Measurements from ENCODE around the gene TDRD12. TPM values are rescaled to one million over a fixed set of nuclear protein-coding genes. Genes with fewer than 3 reads are reported as not detected.
A peak's percentile ranks its signal among the peaks of the same experiment; 100 is the strongest.

TDRD12 gene
- total and polyA plus RNA-seq, 2 of the 13 experiments (the other 11 are each of a cell fraction or from before 2014, with no cell fraction given), result 0.03 to 0.40 TPM

DNA sequence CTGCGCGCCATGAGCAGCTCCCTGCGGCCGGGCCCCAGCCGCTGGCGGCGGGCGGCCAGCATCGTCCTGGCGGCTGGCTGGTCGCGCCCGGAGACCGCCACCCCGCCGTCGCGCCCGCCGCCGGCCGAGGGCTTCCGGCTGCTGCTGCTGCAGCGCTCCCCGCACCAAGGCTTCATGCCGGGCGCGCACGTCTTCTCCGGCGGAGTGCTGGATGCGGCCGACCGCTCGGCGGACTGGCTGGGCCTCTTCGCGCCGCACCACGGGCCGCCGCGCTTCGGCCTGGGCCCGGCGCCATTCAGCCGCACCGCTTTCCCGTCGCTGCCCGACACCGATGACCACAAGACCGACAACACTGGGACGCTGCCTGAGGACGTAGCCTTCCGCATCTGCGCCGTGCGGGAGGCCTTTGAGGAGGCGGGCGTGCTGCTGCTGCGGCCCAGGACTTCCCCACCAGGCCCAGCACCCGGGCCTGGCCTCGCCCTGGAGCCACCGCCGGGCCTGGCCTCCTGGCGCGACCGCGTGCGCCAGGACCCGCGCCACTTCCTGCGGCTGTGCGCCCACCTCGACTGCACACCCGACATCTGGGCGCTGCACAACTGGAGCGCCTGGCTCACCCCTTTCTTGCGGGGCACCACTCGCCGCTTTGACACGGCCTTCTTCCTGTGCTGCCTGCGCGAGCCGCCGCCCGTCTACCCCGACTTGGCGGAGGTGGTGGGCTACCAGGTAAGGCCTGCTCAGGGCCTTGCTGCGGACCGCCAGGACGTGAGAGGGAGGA, 27.4 kb upstream of the TDRD12 start (continued):
- TF ChIP-seq, protein P1, sequence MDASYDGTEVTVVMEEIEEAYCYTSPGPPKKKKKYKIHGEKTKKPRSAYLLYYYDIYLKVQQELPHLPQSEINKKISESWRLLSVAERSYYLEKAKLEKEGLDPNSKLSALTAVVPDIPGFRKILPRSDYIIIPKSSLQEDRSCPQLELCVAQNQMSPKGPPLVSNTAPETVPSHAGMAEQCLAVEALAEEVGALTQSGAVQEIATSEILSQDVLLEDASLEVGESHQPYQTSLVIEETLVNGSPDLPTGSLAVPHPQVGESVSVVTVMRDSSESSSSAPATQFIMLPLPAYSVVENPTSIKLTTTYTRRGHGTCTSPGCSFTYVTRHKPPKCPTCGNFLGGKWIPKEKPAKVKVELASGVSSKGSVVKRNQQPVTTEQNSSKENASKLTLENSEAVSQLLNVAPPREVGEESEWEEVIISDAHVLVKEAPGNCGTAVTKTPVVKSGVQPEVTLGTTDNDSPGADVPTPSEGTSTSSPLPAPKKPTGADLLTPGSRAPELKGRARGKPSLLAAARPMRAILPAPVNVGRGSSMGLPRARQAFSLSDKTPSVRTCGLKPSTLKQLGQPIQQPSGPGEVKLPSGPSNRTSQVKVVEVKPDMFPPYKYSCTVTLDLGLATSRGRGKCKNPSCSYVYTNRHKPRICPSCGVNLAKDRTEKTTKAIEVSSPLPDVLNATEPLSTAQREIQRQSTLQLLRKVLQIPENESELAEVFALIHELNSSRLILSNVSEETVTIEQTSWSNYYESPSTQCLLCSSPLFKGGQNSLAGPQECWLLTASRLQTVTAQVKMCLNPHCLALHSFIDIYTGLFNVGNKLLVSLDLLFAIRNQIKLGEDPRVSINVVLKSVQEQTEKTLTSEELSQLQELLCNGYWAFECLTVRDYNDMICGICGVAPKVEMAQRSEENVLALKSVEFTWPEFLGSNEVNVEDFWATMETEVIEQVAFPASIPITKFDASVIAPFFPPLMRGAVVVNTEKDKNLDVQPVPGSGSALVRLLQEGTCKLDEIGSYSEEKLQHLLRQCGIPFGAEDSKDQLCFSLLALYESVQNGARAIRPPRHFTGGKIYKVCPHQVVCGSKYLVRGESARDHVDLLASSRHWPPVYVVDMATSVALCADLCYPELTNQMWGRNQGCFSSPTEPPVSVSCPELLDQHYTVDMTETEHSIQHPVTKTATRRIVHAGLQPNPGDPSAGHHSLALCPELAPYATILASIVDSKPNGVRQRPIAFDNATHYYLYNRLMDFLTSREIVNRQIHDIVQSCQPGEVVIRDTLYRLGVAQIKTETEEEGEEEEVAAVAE (CRISPR knock-in tag; IDR thresholded peaks at IDR 0.05; ENCODE audit: borderline replicate concordance), result no peak
- no peak for TF ChIP-seq PATZ1 (CRISPR knock-in tag; IDR thresholded peaks at IDR 0.05)
- 0 out of 2 replicates have a peak, but pooled peaks have one; percentile 29 for TF ChIP-seq BATF2 (CRISPR knock-in tag; IDR thresholded peaks at IDR 0.05)
- TF ChIP-seq ZNF138 (CRISPR knock-in tag; IDR thresholded peaks at IDR 0.05; ENCODE audit: low read depth), result no peak
- TF ChIP-seq, protein P2, sequence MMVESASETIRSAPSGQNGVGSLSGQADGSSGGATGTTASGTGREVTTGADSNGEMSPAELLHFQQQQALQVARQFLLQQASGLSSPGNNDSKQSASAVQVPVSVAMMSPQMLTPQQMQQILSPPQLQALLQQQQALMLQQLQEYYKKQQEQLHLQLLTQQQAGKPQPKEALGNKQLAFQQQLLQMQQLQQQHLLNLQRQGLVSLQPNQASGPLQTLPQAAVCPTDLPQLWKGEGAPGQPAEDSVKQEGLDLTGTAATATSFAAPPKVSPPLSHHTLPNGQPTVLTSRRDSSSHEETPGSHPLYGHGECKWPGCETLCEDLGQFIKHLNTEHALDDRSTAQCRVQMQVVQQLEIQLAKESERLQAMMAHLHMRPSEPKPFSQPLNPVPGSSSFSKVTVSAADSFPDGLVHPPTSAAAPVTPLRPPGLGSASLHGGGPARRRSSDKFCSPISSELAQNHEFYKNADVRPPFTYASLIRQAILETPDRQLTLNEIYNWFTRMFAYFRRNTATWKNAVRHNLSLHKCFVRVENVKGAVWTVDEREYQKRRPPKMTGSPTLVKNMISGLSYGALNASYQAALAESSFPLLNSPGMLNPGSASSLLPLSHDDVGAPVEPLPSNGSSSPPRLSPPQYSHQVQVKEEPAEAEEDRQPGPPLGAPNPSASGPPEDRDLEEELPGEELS (CRISPR knock-in tag; IDR thresholded peaks at IDR 0.05), result no peak
- no peak for TF ChIP-seq MAFF (IDR thresholded peaks at IDR 0.05; ENCODE audit: low read depth, low read length)
- TF ChIP-seq SETDB1 (CRISPR knock-in tag; IDR thresholded peaks at IDR 0.05; ENCODE audit: borderline replicate concordance), result no peak
- TF ChIP-seq ZNF564 (CRISPR knock-in tag; IDR thresholded peaks at IDR 0.05), result peak; percentile 78; the same call in 1 of the 2 replicates
- TF ChIP-seq HNRNPUL1 (IDR thresholded peaks at IDR 0.05; ENCODE audit: low read depth, low read length), result no peak
- TF ChIP-seq, protein P3, sequence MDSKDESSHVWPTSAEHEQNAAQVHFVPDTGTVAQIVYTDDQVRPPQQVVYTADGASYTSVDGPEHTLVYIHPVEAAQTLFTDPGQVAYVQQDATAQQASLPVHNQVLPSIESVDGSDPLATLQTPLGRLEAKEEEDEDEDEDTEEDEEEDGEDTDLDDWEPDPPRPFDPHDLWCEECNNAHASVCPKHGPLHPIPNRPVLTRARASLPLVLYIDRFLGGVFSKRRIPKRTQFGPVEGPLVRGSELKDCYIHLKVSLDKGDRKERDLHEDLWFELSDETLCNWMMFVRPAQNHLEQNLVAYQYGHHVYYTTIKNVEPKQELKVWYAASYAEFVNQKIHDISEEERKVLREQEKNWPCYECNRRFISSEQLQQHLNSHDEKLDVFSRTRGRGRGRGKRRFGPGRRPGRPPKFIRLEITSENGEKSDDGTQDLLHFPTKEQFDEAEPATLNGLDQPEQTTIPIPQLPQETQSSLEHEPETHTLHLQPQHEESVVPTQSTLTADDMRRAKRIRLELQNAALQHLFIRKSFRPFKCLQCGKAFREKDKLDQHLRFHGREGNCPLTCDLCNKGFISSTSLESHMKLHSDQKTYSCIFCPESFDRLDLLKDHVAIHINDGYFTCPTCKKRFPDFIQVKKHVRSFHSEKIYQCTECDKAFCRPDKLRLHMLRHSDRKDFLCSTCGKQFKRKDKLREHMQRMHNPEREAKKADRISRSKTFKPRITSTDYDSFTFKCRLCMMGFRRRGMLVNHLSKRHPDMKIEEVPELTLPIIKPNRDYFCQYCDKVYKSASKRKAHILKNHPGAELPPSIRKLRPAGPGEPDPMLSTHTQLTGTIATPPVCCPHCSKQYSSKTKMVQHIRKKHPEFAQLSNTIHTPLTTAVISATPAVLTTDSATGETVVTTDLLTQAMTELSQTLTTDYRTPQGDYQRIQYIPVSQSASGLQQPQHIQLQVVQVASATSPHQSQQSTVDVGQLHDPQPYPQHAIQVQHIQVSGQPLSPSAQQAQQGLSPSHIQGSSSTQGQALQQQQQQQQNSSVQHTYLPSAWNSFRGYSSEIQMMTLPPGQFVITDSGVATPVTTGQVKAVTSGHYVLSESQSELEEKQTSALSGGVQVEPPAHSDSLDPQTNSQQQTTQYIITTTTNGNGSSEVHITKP (CRISPR knock-in tag; IDR thresholded peaks at IDR 0.05; ENCODE audit: low read depth), result no peak; the same call in 1 of the 2 replicates
- TF ChIP-seq, protein P4, sequence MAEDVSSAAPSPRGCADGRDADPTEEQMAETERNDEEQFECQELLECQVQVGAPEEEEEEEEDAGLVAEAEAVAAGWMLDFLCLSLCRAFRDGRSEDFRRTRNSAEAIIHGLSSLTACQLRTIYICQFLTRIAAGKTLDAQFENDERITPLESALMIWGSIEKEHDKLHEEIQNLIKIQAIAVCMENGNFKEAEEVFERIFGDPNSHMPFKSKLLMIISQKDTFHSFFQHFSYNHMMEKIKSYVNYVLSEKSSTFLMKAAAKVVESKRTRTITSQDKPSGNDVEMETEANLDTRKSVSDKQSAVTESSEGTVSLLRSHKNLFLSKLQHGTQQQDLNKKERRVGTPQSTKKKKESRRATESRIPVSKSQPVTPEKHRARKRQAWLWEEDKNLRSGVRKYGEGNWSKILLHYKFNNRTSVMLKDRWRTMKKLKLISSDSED (CRISPR knock-in tag; IDR thresholded peaks at IDR 0.05), result peak; percentile 90; the same call in 1 of the 2 replicates
- TF ChIP-seq REXO4 (CRISPR knock-in tag; IDR thresholded peaks at IDR 0.05; ENCODE audit: borderline replicate concordance), result no peak
- no peak for TF ChIP-seq KDM6A (CRISPR knock-in tag; IDR thresholded peaks at IDR 0.05; ENCODE audit: low read depth)

Measured in HepG2 (cell line).